ENCODE data around the gene DNAJB6. TPM values are rescaled to one million over a fixed set of nuclear protein-coding genes. Genes with fewer than 3 reads are reported as not detected.

Gene DNAJB6
- total RNA-seq, 1 donor from 2014 or later, result 74.3 TPM

GRCh38 chr7:157352516-157352915, 15.7 kb downstream of the DNAJB6 start:
- no peaks in the 10 kb centered on the region for H3K27me3 Mint-ChIP-seq

DNA sequence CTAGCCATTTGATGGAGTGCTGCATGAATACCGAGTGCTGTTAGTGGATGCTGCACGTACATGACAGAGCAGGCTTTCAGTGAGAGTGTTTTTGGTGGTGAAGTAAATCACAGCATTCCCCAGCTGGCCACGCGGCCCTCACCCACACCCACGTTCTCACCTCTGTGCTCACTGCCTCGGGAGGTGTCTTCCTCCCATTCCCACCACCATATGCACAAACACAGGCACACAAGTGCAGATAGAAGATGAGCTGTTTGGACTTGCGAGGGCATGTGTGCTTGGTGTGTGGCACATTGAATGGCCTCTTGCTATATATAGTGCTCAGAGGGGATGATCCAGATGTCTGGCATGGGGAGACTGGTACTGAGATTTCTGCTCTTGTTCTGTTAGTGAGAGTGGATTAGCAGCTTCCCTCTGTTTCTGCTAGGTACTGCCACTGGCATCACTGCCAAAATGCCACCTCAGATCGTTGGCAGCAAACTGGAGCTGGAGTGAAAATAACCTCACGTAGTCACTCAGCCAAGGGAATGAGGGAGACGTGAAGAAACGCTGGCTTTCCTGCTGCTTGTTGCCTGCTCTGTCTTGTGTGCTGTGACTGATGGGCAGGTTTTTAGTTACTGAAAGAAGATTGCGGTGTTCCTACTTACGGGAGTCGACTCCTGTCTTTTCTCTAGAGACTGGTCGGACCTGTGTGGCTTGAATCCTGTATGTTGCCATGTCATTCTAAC, 19.1 kb downstream of the DNAJB6 start:
- Mint-ChIP-seq H3K36me3 (ENCODE audit: low read depth) (peaks cover 49% of the 10 kb centered on the region), H3K4me1 (peaks cover 62% of the 10 kb centered on the region), H3K27ac (peak overlapping the region; percentile 32), H3K9me3 (no peaks in the 10 kb centered on the region), H3K4me3 (no peak overlapping the region), H3K27me3 (no peaks in the 10 kb centered on the region)
- ATAC-seq (ENCODE audit: low read depth) (no peak), DNase-seq (no peak)
- TF ChIP-seq CTCF (IDR thresholded peaks at IDR 0.05), result no peak
- ChIA-PET POLR2A (interaction anchor here (1.6 kb wide), 1 partner anchor 19 kb away, joined by 5 read pairs; the partner anchor contains the start of gene DNAJB6), CTCF (no interaction called here)
- intact Hi-C loops (cut with micrococcal nuclease), result no loop called here

More at GRCh38 chr7:157352516-157352915, 15.7 kb downstream of the DNAJB6 start:
- ATAC-seq (ENCODE audit: low read depth) (no peak), DNase-seq (no peak)
- Mint-ChIP-seq H3K4me3 (peak overlapping the region; percentile 17), H3K36me3 (ENCODE audit: low read depth) (peaks cover 31% of the 10 kb centered on the region), H3K9me3 (no peaks in the 10 kb centered on the region), H3K27ac (peak overlapping the region; percentile 73), H3K4me1 (peaks cover 82% of the 10 kb centered on the region)
- TF ChIP-seq CTCF (IDR thresholded peaks at IDR 0.05), result no peak
- intact Hi-C loops (cut with micrococcal nuclease), result no loop called here
- ChIA-PET POLR2A (no interaction called here), CTCF (no interaction called here)

DNA sequence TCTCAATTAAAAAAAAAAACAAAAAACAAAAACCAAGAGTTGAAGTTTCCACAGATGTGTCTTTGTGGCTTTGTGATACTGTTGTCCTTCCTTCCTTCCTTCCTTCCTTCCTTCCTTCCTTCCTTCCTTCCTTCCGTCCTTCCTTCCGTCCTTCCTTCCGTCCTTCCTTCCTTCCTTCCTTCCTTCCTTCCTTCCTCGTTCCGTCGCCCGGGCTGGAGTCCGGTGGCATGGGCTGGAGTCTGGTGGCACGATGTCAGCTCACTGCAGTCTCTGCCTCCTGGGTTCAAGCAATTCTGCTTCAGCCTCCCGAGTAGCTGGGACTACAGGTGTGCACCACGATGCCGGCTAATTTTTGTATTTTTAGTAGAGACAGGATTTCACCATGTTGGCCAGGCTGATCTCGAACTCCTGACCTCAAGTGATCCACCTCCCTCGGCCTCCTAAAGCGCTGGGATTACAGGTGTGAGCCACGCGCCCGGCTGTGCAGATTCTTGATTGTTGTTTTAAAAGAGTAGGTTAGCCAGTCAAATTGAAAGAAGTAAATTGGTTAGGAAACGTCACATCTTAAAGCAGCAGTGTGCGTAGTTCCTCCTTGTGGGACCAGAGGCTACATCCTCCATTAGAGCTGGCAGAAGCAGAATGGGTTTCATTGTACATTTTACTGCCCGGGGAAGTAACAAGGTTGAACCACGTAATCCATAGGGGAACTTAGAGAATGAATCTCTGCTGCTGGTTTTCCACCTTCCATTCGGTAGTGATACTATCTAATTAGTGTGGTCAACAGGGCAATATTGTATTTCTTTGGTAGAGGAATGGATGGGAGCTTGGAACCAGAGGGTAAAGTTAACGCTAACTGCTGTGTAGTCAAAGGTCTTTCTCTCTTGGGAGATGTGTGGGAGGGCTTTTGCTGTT, 20.6 kb downstream of the DNAJB6 start:
- H3K27me3 Mint-ChIP-seq, result no peaks in the 10 kb centered on the region
- no peak for TF ChIP-seq CTCF (IDR thresholded peaks at IDR 0.05)
- ChIA-PET CTCF (interaction anchor here (1.0 kb wide), 1 partner anchor 11 kb away, joined by 4 read pairs; no protein-coding TSS in a partner anchor), POLR2A (interaction anchor here (1.6 kb wide), 1 partner anchor 21 kb away, joined by 5 read pairs; the partner anchor contains the start of gene DNAJB6)
- H3K9me3 Mint-ChIP-seq, result no peaks in the 10 kb centered on the region
- peak overlapping the region; percentile 49 for H3K4me3 Mint-ChIP-seq
- ATAC-seq (ENCODE audit: low read depth), result peak; percentile 88
- peaks cover 61% of the 10 kb centered on the region for H3K36me3 Mint-ChIP-seq (ENCODE audit: low read depth)
- no peak for DNase-seq
- H3K27ac Mint-ChIP-seq, result peak overlapping the region; percentile 79
- intact Hi-C loops (cut with micrococcal nuclease), result no loop called here
- peaks cover 49% of the 10 kb centered on the region for H3K4me1 Mint-ChIP-seq

- peak overlapping the region; percentile 79 for H3K27ac Mint-ChIP-seq
- ATAC-seq (ENCODE audit: low read depth) (no peak), DNase-seq (no peak)
- no peaks in the 10 kb centered on the region for H3K27me3 Mint-ChIP-seq
- ChIA-PET CTCF (interaction anchor here (1.0 kb wide), 1 partner anchor 12 kb away, joined by 4 read pairs; no protein-coding TSS in a partner anchor), POLR2A (interaction anchor here (1.6 kb wide), 1 partner anchor 21 kb away, joined by 5 read pairs; the partner anchor contains the start of gene DNAJB6)
- H3K9me3 Mint-ChIP-seq, result no peaks in the 10 kb centered on the region
- TF ChIP-seq CTCF (IDR thresholded peaks at IDR 0.05), result no peak
- intact Hi-C loops (cut with micrococcal nuclease), result no loop called here
- H3K4me1 Mint-ChIP-seq, result peaks cover 41% of the 10 kb centered on the region
- no peak overlapping the region for H3K4me3 Mint-ChIP-seq
- H3K36me3 Mint-ChIP-seq (ENCODE audit: low read depth), result peaks cover 68% of the 10 kb centered on the region
These were observed 21.4 kb downstream of the DNAJB6 start for GRCh38 chr7:157358041-157358752.
